GM18508 (cell line): ENCODE data around the gene CMIP.
"Not testable (repeated sequence)": the region's sequence is repeated elsewhere in the genome, so short reads cannot be mapped to it uniquely, and the experiment has no call there.

Experiments
- ATAC-seq: cut with Tn5 transposase; IDR thresholded peaks from one replicate; pipeline ENCODE4 v1.9.1; 2021; ENCODE audit warnings: moderate number of reproducible peaks; ENCODE audit not compliant: insufficient read depth, unreplicated experiment

Gene CMIP

GRCh38 chr16:81444448-81445121 lies at the start of gene CMIP:
TSS of gene CMIP (plus strand) at chr16:81444808.
- no peak for ATAC-seq

GRCh38 chr16:81394966-81395655 lies 49.5 kb upstream of the CMIP start:
- ATAC-seq, result no peak

DNA sequence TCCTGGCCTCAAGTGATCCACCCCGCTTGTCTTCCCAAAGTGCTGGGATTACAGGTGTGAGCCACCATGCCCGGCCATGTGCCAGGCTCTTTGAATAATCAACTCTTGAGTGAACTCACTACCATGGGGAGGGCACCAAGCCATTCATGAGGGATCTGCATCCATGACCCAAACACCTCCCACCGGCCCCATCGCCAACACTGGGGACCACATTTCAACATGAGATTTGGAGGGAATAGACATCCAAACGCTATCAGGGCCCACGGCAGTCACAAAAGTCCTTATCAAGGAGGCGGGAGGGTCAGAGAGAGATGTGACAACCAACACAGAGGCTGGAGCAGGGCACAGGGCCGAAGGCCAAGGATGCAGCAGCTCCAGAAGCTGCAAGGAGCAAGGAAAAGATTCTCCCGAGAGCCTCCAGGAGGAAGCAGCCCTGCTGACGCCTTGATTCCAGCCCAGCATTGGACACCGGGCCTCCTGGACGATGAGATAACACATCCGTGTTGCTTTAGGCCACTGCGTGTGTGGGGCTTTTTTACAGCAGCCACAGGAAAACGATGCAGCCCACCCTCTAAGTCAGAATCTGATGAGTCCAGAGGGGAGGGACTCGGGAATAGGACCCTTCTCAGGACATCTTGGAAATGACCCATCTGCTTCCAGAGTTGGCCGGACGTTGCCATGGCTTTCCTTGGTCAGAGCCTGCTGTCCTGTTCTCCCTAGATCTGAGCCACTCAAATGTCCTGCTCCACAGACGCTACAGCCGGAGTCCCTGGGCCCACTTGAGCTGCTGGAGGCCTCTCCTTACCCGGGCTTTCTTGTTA lies 47.3 kb upstream of the CMIP start:
- ATAC-seq, result no peak

DNA sequence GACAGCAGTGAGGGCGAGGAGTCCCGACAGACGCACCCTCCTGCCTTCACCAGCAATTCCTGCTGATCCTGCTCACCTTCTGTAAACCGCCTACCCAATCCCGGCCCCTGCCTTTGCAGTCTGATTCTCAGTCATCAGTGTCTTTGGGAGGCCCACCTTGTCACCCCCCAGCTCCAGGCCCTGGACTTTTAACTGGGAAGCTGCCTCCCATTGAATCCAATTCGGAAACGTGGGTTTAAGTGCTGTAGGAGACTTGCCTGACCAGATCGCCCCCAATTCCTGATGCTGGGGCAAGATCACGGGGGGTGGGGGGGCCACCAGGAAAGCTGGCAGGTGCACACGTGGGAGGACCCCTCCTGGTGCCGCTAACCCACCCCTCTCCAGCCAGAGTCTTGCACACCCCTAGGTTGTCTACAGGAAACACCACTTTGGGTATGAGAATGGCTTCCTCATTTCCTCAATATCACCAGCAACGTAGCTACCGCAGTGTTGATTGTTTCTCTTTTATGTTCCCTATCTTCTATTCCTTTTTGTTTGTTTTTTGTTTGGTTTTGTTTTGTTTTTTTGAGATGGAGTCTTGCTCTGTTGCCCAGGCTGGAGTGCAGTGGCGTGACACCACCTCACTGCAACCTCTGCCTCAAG lies 46.6 kb upstream of the CMIP start:
- ATAC-seq, result no peak

DNA sequence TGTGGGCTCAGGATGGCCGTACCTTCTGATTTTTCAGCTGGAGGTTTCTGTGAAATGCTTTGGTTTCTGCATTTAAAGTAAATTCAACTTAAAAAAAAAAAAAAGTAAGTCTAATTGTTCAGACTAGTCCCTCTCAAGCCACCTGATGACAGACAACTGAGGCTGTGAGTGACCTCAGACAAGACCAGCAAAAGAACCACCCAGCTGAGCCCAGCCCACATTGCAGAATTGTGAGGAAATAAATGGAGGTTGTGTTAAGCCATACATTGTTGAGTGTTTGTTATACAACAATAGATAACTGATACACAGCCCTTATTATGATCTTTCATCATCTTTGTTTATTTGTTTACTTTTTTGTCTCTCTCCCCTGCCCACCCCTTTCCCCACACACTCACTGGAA lies 44.7 kb upstream of the CMIP start:
- no peak for ATAC-seq

GRCh38 chr16:81401035-81401950 lies 43.3 kb upstream of the CMIP start:
- no peak for ATAC-seq

GRCh38 chr16:81403208-81403600 lies 41.4 kb upstream of the CMIP start:
- ATAC-seq, result no peak

DNA sequence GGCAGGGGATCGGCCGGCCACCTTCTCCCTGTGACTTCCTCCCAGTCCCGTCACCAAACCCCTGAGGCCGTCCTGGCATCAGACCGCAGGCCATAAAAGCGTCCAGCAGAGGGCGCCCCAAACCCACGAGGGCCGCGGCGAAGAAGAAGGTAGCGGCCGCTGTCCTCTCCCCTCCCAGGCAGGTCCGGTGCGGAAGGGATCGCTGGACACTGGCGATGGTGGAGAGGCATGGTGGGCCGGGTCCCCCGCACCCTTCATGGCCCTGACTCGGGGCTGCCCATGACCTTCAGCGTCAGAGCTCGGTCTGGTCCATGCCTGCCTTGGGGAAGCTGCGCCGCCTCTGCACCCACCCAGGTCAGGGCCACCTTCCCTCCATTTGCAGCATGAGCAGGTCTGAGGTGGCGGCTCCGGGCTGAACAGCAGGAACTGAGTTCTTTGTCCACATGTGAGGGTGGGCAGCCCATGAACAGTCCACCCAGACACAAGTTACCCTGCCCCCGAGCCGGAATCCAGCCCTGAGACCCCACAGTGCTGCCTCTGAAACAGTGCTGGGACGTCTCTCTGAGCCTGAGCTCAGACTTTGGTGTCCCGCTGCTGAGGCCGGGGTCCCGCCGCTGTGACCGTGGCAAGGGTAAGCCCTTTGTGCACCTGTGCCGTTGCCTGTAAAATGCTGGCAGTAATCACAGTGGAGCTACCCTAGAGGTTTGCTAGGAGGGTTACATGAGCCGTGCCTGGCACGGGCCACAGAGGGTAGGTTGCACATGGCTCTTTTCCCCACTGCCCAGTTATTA lies 40.8 kb upstream of the CMIP start:
- no peak for ATAC-seq

- ATAC-seq, result not testable (repeated sequence)
Observed at GRCh38 chr16:81405002-81405401, 39.6 kb upstream of the CMIP start.

DNA sequence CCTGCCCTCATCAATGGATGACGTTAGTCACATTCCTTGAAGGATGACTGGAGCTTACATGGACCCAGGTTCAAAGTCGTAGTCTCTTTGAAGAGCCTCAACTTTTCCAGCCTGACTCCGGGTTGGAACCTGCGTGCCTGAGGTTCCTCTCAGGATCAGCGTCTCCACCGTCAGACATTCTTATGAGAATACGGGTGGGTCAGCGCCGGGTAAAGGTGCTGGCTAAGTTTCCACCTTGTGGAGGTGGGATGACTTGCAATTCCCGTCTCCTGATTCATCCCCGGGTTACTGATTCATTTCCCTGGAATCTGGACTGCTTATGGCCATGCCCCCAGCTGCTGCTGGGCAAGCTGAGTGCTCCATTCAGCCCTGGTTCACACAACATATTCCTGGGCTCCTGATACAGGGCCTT lies 38.9 kb upstream of the CMIP start:
- no peak for ATAC-seq

DNA sequence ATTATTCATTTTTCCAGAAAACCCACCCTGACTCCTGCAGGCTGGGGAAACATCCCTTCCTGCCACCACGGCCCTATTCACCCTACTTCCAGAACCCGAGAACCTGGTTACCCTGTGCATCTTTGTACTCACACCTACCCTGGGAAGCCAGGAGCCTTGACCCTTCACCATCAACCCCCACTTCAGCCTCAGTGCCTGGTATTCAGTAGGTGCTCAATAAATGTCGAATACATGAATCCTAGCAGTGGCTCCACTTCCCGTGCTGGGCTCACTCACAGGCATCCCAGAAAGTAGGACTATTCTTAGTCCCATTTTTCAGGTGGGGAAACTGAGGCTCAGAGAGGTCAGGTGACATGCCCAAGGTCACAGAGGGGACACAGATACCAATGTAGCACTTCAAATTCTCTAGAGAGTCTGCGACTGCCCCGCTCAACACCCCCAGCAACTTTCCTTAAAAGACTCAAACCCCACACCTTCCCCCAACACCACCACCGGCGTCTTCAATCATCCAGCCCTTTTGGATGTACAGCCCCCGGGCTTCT lies 36.1 kb upstream of the CMIP start:
- ATAC-seq, result no peak

- no peak for ATAC-seq
Observed at GRCh38 chr16:81409016-81409556, 35.5 kb upstream of the CMIP start.

DNA sequence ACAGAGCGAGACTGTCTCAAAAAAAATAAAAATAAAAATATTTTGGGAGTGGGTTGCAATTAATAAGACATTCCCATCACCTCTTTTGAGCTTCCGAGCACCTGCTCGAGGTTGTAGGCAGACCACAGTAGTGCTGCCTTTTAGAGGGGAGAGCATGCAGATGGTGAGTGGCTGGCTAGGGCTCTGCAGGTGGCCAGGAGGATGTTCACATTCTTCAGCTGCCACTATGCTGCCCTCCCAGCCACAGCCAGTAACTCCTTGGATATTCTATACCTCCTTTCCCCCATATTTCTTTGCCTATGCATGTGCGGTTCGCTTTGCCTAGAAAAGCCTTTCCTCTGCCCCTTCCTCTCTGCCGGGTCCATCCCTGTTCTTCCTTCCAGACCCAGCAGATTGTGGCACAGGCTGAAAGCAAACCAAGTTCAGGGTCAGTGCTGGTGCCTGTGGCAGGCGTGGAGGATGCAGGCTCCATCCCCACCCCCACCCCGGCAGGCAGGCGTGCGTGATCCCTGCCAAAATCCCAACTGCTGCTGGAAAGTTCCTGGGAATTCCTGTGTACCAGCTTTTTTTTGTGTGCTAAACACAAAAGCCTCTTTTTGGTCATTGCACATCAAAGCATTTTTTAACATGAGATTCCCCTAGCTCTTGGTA lies 33.8 kb upstream of the CMIP start:
- no peak for ATAC-seq

GRCh38 chr16:81413245-81413990 lies 31.2 kb upstream of the CMIP start:
- no peak for ATAC-seq

DNA sequence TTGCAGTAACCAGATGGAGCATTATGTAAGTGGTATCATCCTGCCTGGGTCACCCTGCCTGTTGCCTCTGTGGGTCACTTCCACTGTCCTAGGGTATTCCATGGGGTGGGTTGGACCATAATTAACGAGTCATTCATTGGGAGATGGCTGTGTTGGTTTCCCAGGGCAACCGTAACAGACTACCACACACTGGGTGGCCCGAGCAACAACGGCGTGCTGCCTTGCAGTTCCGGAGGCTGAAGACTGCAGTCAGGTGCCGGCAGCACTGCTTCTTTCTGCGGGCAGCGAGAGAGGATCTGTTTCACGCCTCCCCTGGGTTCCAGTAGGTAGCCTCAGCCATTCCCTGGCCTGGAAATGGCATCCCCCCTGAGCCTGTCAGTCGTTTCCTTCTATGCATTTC lies 28.9 kb upstream of the CMIP start:
- no peak for ATAC-seq

GRCh38 chr16:81416749-81417148 lies 27.9 kb upstream of the CMIP start:
- ATAC-seq, result no peak

DNA sequence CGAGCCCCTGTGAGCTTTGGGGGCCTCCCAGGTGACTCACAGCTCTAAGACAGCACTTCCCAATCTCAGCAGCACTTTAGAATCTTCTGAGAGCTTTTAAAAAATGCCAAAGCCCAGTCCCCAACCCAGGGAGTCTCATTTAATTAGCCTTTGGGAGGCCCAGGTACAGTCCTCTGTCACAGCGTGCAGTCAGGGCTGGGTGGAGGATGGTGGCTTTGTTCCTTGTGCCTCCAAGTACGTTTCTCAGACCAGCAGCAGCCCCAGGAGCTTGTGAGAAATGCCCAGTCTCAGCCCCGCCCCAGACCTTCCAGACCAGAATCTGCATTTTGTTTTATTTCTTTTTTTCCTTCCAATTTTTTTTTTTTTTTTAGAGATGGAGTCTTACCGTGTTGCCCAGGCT lies 27.4 kb upstream of the CMIP start:
- ATAC-seq, result no peak
